ENCODE data around the gene PCDHGA7. TPM values are rescaled to one million over a fixed set of nuclear protein-coding genes. Genes with fewer than 3 reads are reported as not detected.
A peak's percentile ranks its signal among the peaks of the same experiment; 100 is the strongest.
"Not testable (repeated sequence)": the region's sequence is repeated elsewhere in the genome, so short reads cannot be mapped to it uniquely, and the experiment has no call there.

Gene PCDHGA7
- total and polyA plus RNA-seq, 7 experiments from 2014 or later = 0.13 to 0.30 (median 0.19) TPM; not detected in 3

- DNase-seq; H3K36me3 ChIP-seq (ENCODE audit: control insufficient read depth in 2 of 3, insufficient read depth in 3 of 3, low read length in 3 of 3); CTCF ChIA-PET; H3K4me1 ChIP-seq (ENCODE audit: control insufficient read depth in 2 of 2, insufficient read depth in 2 of 2, low read length in 2 of 2); H3K27ac Mint-ChIP-seq; H3K27ac ChIP-seq (ENCODE audit: low read depth, low read length); POLR2A ChIA-PET; ATAC-seq; H3K4me3 ChIP-seq (ENCODE audit: low read length): not testable (repeated sequence)
- Histone ChIP-seq H3K27me3 (ENCODE audit: control insufficient read depth in 2 of 2, insufficient read depth in 2 of 2, low read length in 2 of 2) (peaks cover 23 to 34% of the 10 kb centered on the region in 2 donors), H3K9me3 (ENCODE audit: control insufficient read depth in 2 of 3, low read length in 3 of 3) (peaks cover 0 to 33% (median 15%) of the 10 kb centered on the region in 3 experiments)
- Mint-ChIP-seq H3K9me3 (peaks cover 11 to 77% (median 43%) of the 10 kb centered on the region in 11 donors), H3K4me1 (peaks cover 16 to 28% (median 19%) of the 10 kb centered on the region in 7 donors), H3K4me3 (peak overlapping the region in 4 of 10 donors; percentile 27 to 53 (median 39)), H3K36me3 (peaks cover 2 to 38% (median 10%) of the 10 kb centered on the region in 5 donors), H3K27me3 (peaks cover 68 to 80% (median 75%) of the 10 kb centered on the region in 5 donors)
- intact Hi-C loops (cut with micrococcal nuclease) = loop anchor here in 1 of 2 donors (5.0 to 10.0 kb wide), 2 partner anchors 53 to 460 kb away; partner anchors contain the start of genes PCDH1 and PCDHGA5
Observed at GRCh38 chr5:141415275-141415618, 32.7 kb downstream of the PCDHGA7 start.

- ChIA-PET POLR2A (interaction anchor here (1.3 kb wide), 1 partner anchor 97 kb away, joined by 4 read pairs; the partner anchor contains the start of gene TAF7), CTCF (interaction anchor here (0.7 to 1.3 kb wide), 3 partner anchors 27 to 174 kb away, joined by 3 read pairs; no protein-coding TSS in a partner anchor)
- Mint-ChIP-seq H3K4me3 (peak within 1 kb of the TSS; percentile 43 to 73 (median 68)), H3K36me3 (peaks cover 0 to 55% (median 14%) of the 10 kb centered on the region in 5 donors), H3K27ac (peak within 1 kb of the TSS in 7 of 9 donors; percentile 0 to 74 (median 64)), H3K4me1 (peaks cover 16 to 31% (median 19%) of the 10 kb centered on the region in 7 donors), H3K27me3 (peaks cover 77 to 90% (median 86%) of the 10 kb centered on the region in 5 donors), H3K9me3 (peaks cover 11 to 90% (median 61%) of the 10 kb centered on the region in 11 donors)
- H3K36me3 ChIP-seq (ENCODE audit: control insufficient read depth in 2 of 3, insufficient read depth in 3 of 3, low read length in 3 of 3); H3K27ac ChIP-seq (ENCODE audit: low read depth, low read length); H3K4me1 ChIP-seq (ENCODE audit: control insufficient read depth in 2 of 2, insufficient read depth in 2 of 2, low read length in 2 of 2); H3K4me3 ChIP-seq (ENCODE audit: low read length): not testable (repeated sequence)
- DNase-seq (peak in 4 of 9 donors; percentile 26 to 62 (median 34)), ATAC-seq (peak; percentile 73)
- H3K9me3 ChIP-seq (ENCODE audit: control insufficient read depth in 2 of 3, low read length in 3 of 3) = peaks cover 0 to 49% (median 18%) of the 10 kb centered on the region in 3 experiments
- intact Hi-C loops (cut with micrococcal nuclease) = loop anchor here (1.0 to 10.0 kb wide), 5 partner anchors 55 to 457 kb away; partner anchors contain the start of genes PCDH1 (in 1 of the 2) and PCDHGA5 (in 1 of the 2)
- H3K27me3 ChIP-seq (ENCODE audit: control insufficient read depth in 2 of 2, insufficient read depth in 2 of 2, low read length in 2 of 2) = peaks cover 18 to 39% of the 10 kb centered on the region in 2 donors
Observed at GRCh38 chr5:141417494-141418172, 35.1 kb downstream of the PCDHGA7 start, which contains the start of gene PCDHGB7. Gene PCDHGB7, plus strand, starts transcription at chr5:141417677. Its CDS starts 183 bp downstream, at chr5:141417860.

- DNase-seq (no peak), ATAC-seq (no peak)
- H3K4me1 ChIP-seq (ENCODE audit: control insufficient read depth in 2 of 2, insufficient read depth in 2 of 2, low read length in 2 of 2) = no peaks in the 10 kb centered on the region
- no peak overlapping the region for H3K27ac ChIP-seq (ENCODE audit: low read depth, low read length)
- intact Hi-C loops (cut with micrococcal nuclease) = loop anchor here in 1 of 2 donors (5.0 to 10.0 kb wide), 2 partner anchors 57 to 456 kb away; partner anchors contain the start of genes PCDH1 and PCDHGA5
- CTCF ChIA-PET = no interaction called here
- Mint-ChIP-seq H3K27ac (peak overlapping the region in 6 of 9 donors; percentile 2 to 74 (median 65)), H3K27me3 (peaks cover 73 to 84% (median 76%) of the 10 kb centered on the region in 5 donors), H3K4me3 (peak overlapping the region in 6 of 10 donors; percentile 10 to 69 (median 36)), H3K9me3 (peaks cover 14 to 89% (median 61%) of the 10 kb centered on the region in 11 donors), H3K36me3 (peaks cover 3 to 54% (median 12%) of the 10 kb centered on the region in 5 donors), H3K4me1 (peaks cover 4 to 22% (median 11%) of the 10 kb centered on the region in 7 donors)
- POLR2A ChIA-PET = interaction anchor here (0.8 kb wide), 1 partner anchor 100 kb away, joined by 3 read pairs; no protein-coding TSS in a partner anchor
- peaks cover 0 to 4% (median 0%) of the 10 kb centered on the region in 3 experiments for H3K36me3 ChIP-seq (ENCODE audit: control insufficient read depth in 2 of 3, insufficient read depth in 3 of 3, low read length in 3 of 3)
- peaks cover 12 to 40% of the 10 kb centered on the region in 2 donors for H3K27me3 ChIP-seq (ENCODE audit: control insufficient read depth in 2 of 2, insufficient read depth in 2 of 2, low read length in 2 of 2)
- peaks cover 0 to 59% (median 18%) of the 10 kb centered on the region in 3 experiments for H3K9me3 ChIP-seq (ENCODE audit: control insufficient read depth in 2 of 3, low read length in 3 of 3)
- H3K4me3 ChIP-seq (ENCODE audit: low read length) = no peak overlapping the region
Observed at GRCh38 chr5:141419074-141419880, 36.7 kb downstream of the PCDHGA7 start.

- ChIA-PET CTCF (interaction anchor here (0.8 to 1.6 kb wide), 5 partner anchors 51 to 142 kb away, joined by 3 to 10 read pairs (median 3); partner anchors contain the start of genes PCDHGB3 and TAF7), POLR2A (no interaction called here)
- Histone ChIP-seq H3K9me3 (ENCODE audit: control insufficient read depth in 2 of 3, low read length in 3 of 3) (peaks cover 0 to 55% (median 18%) of the 10 kb centered on the region in 3 experiments), H3K27ac (ENCODE audit: low read depth, low read length) (no peak within 1 kb of the TSS), H3K4me1 (ENCODE audit: control insufficient read depth in 2 of 2, insufficient read depth in 2 of 2, low read length in 2 of 2) (no peaks in the 10 kb centered on the region), H3K4me3 (ENCODE audit: low read length) (no peak within 1 kb of the TSS), H3K27me3 (ENCODE audit: control insufficient read depth in 2 of 2, insufficient read depth in 2 of 2, low read length in 2 of 2) (peaks cover 8 to 33% of the 10 kb centered on the region in 2 donors), H3K36me3 (ENCODE audit: control insufficient read depth in 2 of 3, insufficient read depth in 3 of 3, low read length in 3 of 3) (peaks cover 0 to 4% (median 0%) of the 10 kb centered on the region in 3 experiments)
- DNase-seq = peak in 3 of 9 donors; percentile 25 to 28 (median 26)
- Mint-ChIP-seq H3K4me1 (peaks cover 0 to 19% (median 7%) of the 10 kb centered on the region in 7 donors), H3K4me3 (peak within 1 kb of the TSS; percentile 52 to 90 (median 77)), H3K36me3 (peaks cover 3 to 50% (median 10%) of the 10 kb centered on the region in 5 donors), H3K9me3 (peaks cover 10 to 91% (median 62%) of the 10 kb centered on the region in 11 donors), H3K27me3 (peaks cover 68 to 87% (median 78%) of the 10 kb centered on the region in 5 donors), H3K27ac (peak within 1 kb of the TSS in 7 of 9 donors; percentile 51 to 73 (median 64))
- ATAC-seq = peak; percentile 70
- intact Hi-C loops (cut with micrococcal nuclease) = loop anchor here in 1 of 2 donors (5.0 kb wide), 1 partner anchor 56 kb away; the partner anchor contains the start of gene PCDHGC3
Observed at GRCh38 chr5:141420855-141421488, 38.4 kb downstream of the PCDHGA7 start, which contains the start of gene PCDHGA11. Gene PCDHGA11, plus strand, starts transcription at chr5:141421051. Its CDS starts 177 bp downstream, at chr5:141421228.

GRCh38 chr5:141421489-141421855 lies 38.9 kb downstream of the PCDHGA7 start:
- H3K9me3 ChIP-seq (ENCODE audit: control insufficient read depth in 2 of 3, low read length in 3 of 3) = peaks cover 0 to 55% (median 18%) of the 10 kb centered on the region in 3 experiments
- ChIA-PET POLR2A (no interaction called here), CTCF (interaction anchor here (1.0 to 1.6 kb wide), 4 partner anchors 87 to 142 kb away, joined by 3 to 10 read pairs (median 3); partner anchors contain the start of gene TAF7)
- H3K27me3 Mint-ChIP-seq = peaks cover 66 to 87% (median 78%) of the 10 kb centered on the region in 5 donors
- no peak for ATAC-seq
- peak overlapping the region; percentile 29 to 90 (median 76) for H3K4me3 Mint-ChIP-seq
- intact Hi-C loops (cut with micrococcal nuclease) = loop anchor here in 1 of 2 donors (5.0 kb wide), 1 partner anchor 56 kb away; the partner anchor contains the start of gene PCDHGC3
- peaks cover 7 to 28% of the 10 kb centered on the region in 2 donors for H3K27me3 ChIP-seq (ENCODE audit: control insufficient read depth in 2 of 2, insufficient read depth in 2 of 2, low read length in 2 of 2)
- H3K9me3 Mint-ChIP-seq = peaks cover 10 to 91% (median 58%) of the 10 kb centered on the region in 11 donors
- H3K27ac ChIP-seq (ENCODE audit: low read depth, low read length) = no peak overlapping the region
- peak overlapping the region in 5 of 9 donors; percentile 3 to 73 (median 51) for H3K27ac Mint-ChIP-seq
- H3K4me1 Mint-ChIP-seq = peaks cover 0 to 19% (median 7%) of the 10 kb centered on the region in 7 donors
- peaks cover 0 to 4% (median 0%) of the 10 kb centered on the region in 3 experiments for H3K36me3 ChIP-seq (ENCODE audit: control insufficient read depth in 2 of 3, insufficient read depth in 3 of 3, low read length in 3 of 3)
- no peak overlapping the region for H3K4me3 ChIP-seq (ENCODE audit: low read length)
- H3K36me3 Mint-ChIP-seq = peaks cover 3 to 48% (median 10%) of the 10 kb centered on the region in 5 donors
- H3K4me1 ChIP-seq (ENCODE audit: control insufficient read depth in 2 of 2, insufficient read depth in 2 of 2, low read length in 2 of 2) = no peaks in the 10 kb centered on the region
- no peak for DNase-seq

Data from naive thymus-derived CD4-positive, alpha-beta T cell (primary cell).